HepG2 (cell line): Measurements from ENCODE around the gene FBXO24. TPM values are rescaled to one million over a fixed set of nuclear protein-coding genes. Genes with fewer than 3 reads are reported as not detected.

Source experiments
- ERF ChIP-seq: IDR thresholded peaks from 2 replicates; pipeline ENCODE4 v1.6.1; 2018; ENCODE audit warnings: missing biosample characterization, missing genetic modification reagents
- ISL2 ChIP-seq: sonication (generic); formaldehyde crosslinking; IDR thresholded peaks from 2 replicates; pipeline ENCODE4 v1.5.0; 2020; ENCODE audit warnings: missing genetic modification reagents
- PAWR ChIP-seq: sonication (generic); formaldehyde crosslinking; IDR thresholded peaks from 2 replicates; pipeline ENCODE4 v1.4.0; 2020; ENCODE audit warnings: missing genetic modification reagents, mild to moderate bottlenecking, borderline replicate concordance
- SAFB2 ChIP-seq: sonication (generic); formaldehyde crosslinking; IDR thresholded peaks from 2 replicates; pipeline ENCODE4 v1.5.1; 2020; ENCODE audit warnings: missing genetic modification reagents, low read depth, mild to moderate bottlenecking, borderline replicate concordance
- SRSF9 ChIP-seq: fragments of 200-400 bp; formaldehyde crosslinking; IDR thresholded peaks from 2 replicates; pipeline ENCODE4 v1.6.1; 2018; ENCODE audit warnings: borderline replicate concordance, mild to moderate bottlenecking, low read depth, low read length; ENCODE audit not compliant: insufficient read depth, poor library complexity, severe bottlenecking
- SYNCRIP ChIP-seq: fragments of 200-400 bp; formaldehyde crosslinking; IDR thresholded peaks from 2 replicates; pipeline ENCODE4 v1.6.1; 2018; ENCODE audit warnings: mild to moderate bottlenecking, low read depth, low read length; ENCODE audit not compliant: insufficient read depth
- TEAD3 ChIP-seq: optimal IDR thresholded peaks from 2 replicates; pipeline ENCODE3; 2016; ENCODE audit warnings: borderline replicate concordance
- ZC3H4 ChIP-seq: sonication (generic); formaldehyde crosslinking; IDR thresholded peaks from 2 replicates; pipeline ENCODE4 v1.4.0; 2020; ENCODE audit warnings: missing genetic modification reagents, borderline replicate concordance
- ZNF235 ChIP-seq: sonication (generic); formaldehyde crosslinking; IDR thresholded peaks from 2 replicates; pipeline ENCODE4 v1.8.1; 2023; ENCODE audit warnings: mild to moderate bottlenecking, missing genetic modification reagents, borderline replicate concordance
- ZNF260 ChIP-seq: sonication (generic); formaldehyde crosslinking; IDR thresholded peaks from 2 replicates; pipeline ENCODE4 v1.4.0; 2020; ENCODE audit warnings: missing genetic modification reagents, low read depth, mild to moderate bottlenecking, borderline replicate concordance
- ZNF296 ChIP-seq: sonication (generic); formaldehyde crosslinking; conservative IDR thresholded peaks from 2 replicates; pipeline ENCODE4 v1.5.0; 2020; ENCODE audit warnings: mild to moderate bottlenecking, missing genetic modification reagents
- ZNF782 ChIP-seq: sonication (generic); formaldehyde crosslinking; IDR thresholded peaks from 2 replicates; pipeline ENCODE4 v1.4.0; 2020; ENCODE audit warnings: missing genetic modification reagents, mild to moderate bottlenecking, borderline replicate concordance
- polyA plus RNA-seq, 8 experiments: library from polyadenylated mRNA; depleted of rRNA in 3 of 8; stranded (reverse) in 7 of 8; unstranded in 1 of 8; fragments of >200 nt; fragmentation: Illumina TruSeq in 4 of 8; extraction: Trizol in 4 of 8; gene quantifications; 2 replicates each; pipeline versions ENCODE4 v1.2.1 to v1.2.3, GENCODE V29; 2011 to 2016; ENCODE audit warnings: low read depth in 4 of 8, missing spikeins in 1 of 8, mixed read lengths in 1 of 8; ENCODE audit not compliant: insufficient read depth in 1 of 8
- total RNA-seq, 5 experiments: library from RNA; depleted of rRNA; stranded (reverse); fragments of >200 nt; fragmentation: Illumina TruSeq; extraction: Trizol; gene quantifications; 2 replicates each; pipeline ENCODE4 v1.2.3, GENCODE V29; 2016; ENCODE audit warnings: low read depth in 1 of 5
- TF ChIP-seq, protein P1 (sequence below): sonication (generic); formaldehyde crosslinking; IDR thresholded peaks from 2 replicates; pipeline ENCODE4 v1.5.0; 2020; ENCODE audit warnings: mild to moderate bottlenecking, missing genetic modification reagents, borderline replicate concordance
- TF ChIP-seq, protein P2 (sequence below): sonication (generic); formaldehyde crosslinking; IDR thresholded peaks from 2 replicates; pipeline ENCODE4 v1.5.0; 2020; ENCODE audit warnings: mild to moderate bottlenecking, missing genetic modification reagents, borderline replicate concordance
- TF ChIP-seq, protein P3 (sequence below): sonication (generic); formaldehyde crosslinking; IDR thresholded peaks from 2 replicates; pipeline ENCODE4 v1.8.0; 2022; ENCODE audit warnings: mild to moderate bottlenecking, missing genetic modification reagents
- TF ChIP-seq, protein P4 (sequence below): conservative IDR thresholded peaks from 2 replicates; pipeline ENCODE4 v1.6.1; 2018; ENCODE audit warnings: missing genetic modification reagents
- TF ChIP-seq, protein P5 (sequence below): sonication (generic); formaldehyde crosslinking; IDR thresholded peaks from 2 replicates; pipeline ENCODE4 v1.8.0; 2022; ENCODE audit warnings: missing genetic modification reagents, low read depth, mild to moderate bottlenecking, borderline replicate concordance
- TF ChIP-seq, protein P6 (sequence below): sonication (generic); formaldehyde crosslinking; IDR thresholded peaks from 2 replicates; pipeline ENCODE4 v1.8.1; 2023; ENCODE audit warnings: missing genetic modification reagents, mild to moderate bottlenecking, borderline replicate concordance

FBXO24 gene
- total and polyA plus RNA-seq, 2 of the 13 experiments (the other 11 are each of a cell fraction or from before 2014, with no cell fraction given): 0.20 to 0.55 TPM

DNA sequence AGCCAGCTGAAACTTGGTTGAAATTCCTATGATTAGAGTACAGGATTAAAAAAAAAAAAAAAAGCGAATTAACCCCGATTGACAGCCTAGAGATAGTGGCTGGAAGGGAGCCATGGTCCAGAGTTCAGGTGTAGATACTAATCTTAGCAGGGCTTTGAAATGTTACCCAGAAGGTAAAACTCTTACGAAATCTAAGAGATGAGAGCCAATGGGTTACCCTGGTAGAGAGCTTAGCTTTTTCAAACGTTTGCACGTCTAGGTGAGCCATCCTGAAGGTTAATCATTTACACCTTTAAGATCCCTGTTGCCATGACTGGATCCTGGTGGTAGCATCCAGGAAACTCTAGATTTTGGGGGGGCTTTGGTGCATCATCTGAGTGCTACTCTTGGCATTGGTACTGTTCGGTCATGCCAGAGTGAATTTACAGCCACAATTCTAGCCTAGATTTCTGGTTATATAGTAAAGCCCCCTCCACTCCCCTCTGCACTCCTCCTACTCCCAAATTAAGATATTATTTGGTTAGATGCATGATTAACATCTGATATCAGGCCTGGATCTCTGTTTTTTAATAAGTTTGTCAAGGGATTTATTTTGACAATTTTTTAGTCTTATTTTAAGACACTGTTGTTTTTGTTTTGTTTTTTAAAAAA is 45.9 kb upstream of the FBXO24 start (continued):
- TF ChIP-seq ZNF782 (CRISPR knock-in tag) (no peak), ERF (CRISPR knock-in tag) (0 out of 2 replicates have a peak, but pooled peaks have one; percentile 37), SRSF9 (no peak), ZNF260 (no peak), SYNCRIP (no peak), SAFB2 (CRISPR knock-in tag) (no peak; the same call in 1 of the 2 replicates), TEAD3 (CRISPR knock-in tag) (peak; percentile 14), ISL2 (peak; percentile 72), PAWR (CRISPR knock-in tag) (no peak), ZNF235 (no peak), ZNF296 (CRISPR knock-in tag) (no peak), ZC3H4 (no peak)
- TF ChIP-seq, protein P1, sequence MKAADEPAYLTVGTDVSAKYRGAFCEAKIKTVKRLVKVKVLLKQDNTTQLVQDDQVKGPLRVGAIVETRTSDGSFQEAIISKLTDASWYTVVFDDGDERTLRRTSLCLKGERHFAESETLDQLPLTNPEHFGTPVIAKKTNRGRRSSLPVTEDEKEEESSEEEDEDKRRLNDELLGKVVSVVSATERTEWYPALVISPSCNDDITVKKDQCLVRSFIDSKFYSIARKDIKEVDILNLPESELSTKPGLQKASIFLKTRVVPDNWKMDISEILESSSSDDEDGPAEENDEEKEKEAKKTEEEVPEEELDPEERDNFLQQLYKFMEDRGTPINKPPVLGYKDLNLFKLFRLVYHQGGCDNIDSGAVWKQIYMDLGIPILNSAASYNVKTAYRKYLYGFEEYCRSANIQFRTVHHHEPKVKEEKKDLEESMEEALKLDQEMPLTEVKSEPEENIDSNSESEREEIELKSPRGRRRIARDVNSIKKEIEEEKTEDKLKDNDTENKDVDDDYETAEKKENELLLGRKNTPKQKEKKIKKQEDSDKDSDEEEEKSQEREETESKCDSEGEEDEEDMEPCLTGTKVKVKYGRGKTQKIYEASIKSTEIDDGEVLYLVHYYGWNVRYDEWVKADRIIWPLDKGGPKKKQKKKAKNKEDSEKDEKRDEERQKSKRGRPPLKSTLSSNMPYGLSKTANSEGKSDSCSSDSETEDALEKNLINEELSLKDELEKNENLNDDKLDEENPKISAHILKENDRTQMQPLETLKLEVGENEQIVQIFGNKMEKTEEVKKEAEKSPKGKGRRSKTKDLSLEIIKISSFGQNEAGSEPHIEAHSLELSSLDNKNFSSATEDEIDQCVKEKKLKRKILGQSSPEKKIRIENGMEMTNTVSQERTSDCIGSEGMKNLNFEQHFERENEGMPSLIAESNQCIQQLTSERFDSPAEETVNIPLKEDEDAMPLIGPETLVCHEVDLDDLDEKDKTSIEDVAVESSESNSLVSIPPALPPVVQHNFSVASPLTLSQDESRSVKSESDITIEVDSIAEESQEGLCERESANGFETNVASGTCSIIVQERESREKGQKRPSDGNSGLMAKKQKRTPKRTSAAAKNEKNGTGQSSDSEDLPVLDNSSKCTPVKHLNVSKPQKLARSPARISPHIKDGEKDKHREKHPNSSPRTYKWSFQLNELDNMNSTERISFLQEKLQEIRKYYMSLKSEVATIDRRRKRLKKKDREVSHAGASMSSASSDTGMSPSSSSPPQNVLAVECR: no peak
- TF ChIP-seq, protein P2, sequence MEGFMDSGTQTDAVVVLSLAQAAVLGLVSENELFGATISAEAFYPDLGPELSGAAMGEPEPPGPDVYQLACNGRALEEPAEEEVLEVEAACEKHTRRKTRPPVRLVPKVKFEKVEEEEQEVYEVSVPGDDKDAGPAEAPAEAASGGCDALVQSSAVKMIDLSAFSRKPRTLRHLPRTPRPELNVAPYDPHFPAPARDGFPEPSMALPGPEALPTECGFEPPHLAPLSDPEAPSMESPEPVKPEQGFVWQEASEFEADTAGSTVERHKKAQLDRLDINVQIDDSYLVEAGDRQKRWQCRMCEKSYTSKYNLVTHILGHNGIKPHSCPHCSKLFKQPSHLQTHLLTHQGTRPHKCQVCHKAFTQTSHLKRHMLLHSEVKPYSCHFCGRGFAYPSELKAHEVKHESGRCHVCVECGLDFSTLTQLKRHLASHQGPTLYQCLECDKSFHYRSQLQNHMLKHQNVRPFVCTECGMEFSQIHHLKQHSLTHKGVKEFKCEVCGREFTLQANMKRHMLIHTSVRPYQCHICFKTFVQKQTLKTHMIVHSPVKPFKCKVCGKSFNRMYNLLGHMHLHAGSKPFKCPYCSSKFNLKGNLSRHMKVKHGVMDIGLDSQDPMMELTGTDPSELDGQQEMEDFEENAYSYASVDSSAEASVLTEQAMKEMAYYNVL (CRISPR knock-in tag): no peak
- TF ChIP-seq, protein P3, sequence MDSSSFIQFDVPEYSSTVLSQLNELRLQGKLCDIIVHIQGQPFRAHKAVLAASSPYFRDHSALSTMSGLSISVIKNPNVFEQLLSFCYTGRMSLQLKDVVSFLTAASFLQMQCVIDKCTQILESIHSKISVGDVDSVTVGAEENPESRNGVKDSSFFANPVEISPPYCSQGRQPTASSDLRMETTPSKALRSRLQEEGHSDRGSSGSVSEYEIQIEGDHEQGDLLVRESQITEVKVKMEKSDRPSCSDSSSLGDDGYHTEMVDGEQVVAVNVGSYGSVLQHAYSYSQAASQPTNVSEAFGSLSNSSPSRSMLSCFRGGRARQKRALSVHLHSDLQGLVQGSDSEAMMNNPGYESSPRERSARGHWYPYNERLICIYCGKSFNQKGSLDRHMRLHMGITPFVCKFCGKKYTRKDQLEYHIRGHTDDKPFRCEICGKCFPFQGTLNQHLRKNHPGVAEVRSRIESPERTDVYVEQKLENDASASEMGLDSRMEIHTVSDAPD: peak; percentile 84
- TF ChIP-seq, protein P4, sequence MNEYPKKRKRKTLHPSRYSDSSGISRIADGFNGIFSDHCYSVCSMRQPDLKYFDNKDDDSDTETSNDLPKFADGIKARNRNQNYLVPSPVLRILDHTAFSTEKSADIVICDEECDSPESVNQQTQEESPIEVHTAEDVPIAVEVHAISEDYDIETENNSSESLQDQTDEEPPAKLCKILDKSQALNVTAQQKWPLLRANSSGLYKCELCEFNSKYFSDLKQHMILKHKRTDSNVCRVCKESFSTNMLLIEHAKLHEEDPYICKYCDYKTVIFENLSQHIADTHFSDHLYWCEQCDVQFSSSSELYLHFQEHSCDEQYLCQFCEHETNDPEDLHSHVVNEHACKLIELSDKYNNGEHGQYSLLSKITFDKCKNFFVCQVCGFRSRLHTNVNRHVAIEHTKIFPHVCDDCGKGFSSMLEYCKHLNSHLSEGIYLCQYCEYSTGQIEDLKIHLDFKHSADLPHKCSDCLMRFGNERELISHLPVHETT (CRISPR knock-in tag): no peak
- TF ChIP-seq, protein P5, sequence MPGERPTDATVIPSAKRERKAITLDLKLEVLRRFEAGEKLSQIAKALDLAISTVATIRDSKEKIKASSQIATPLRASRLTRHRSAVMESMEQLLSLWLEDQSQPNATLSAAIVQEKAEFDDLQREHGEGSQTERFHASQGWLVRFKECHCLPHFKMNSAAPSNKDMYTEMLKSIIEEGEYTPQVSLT: no peak
- TF ChIP-seq, protein P6, sequence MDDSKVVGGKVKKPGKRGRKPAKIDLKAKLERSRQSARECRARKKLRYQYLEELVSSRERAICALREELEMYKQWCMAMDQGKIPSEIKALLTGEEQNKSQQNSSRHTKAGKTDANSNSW: no peak
